CD4-positive, alpha-beta T cell treated with Interleukin-2 at 100 ng/mL for 4 hours (primary cell): Measurements from ENCODE around the gene KRTAP19-4.

ENCODE experiments used
- DNase-seq: peaks from one replicate; pipeline ENCODE4 v3.0.0-alpha.2; 2020; ENCODE audit warnings: low spot score

Gene KRTAP19-4

DNA sequence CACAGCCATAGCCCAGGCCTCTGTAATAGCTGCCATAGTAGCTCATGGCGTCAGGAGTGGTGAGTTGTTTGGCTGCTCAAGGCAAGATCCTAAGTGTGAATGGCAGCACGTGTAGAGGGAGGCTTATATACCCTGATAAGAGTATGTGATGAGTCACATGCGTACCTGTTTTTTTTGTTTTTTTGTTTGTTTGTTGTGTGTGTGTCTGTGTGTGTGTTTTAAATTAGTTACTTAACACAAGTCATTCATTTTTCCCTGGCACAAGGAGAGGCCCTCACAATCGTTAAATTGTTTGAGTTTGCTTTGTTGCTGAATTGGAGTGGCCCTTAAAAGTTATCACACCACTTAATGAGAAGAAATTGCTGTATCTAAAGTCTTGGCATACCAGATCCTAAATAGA, at the start of gene KRTAP19-4:
TSS of gene KRTAP19-4 (minus strand) at position 101 of the 400 bp plus-strand sequence. CDS start at position 46, 55 bp downstream.
- DNase-seq, result no peak

DNA sequence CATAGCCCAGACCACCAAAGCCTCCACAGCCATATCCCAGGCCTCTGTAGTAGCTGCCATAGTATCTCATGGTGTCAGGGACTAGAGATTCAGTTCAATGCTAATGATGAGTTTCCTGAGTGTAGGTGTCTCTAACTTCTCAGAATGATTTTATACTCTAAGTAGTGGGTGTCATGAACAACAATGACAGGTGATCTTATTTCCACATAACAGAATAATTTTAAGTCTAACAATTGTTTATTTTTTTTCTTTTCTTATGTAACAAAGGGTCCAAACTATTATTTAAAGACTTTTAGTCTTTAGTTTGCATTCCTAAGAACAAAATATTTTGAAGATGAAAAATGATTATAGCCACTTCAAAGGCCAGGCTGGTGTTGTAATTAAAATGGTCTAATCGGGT, 44.8 kb upstream of the KRTAP19-4 start, which contains the start of gene KRTAP19-6:
TSS of gene KRTAP19-6 (minus strand) at position 101 of the 400 bp plus-strand sequence. CDS start at position 70, 31 bp downstream.
- DNase-seq, result no peak

- no peak for DNase-seq
Measured at GRCh38 chr21:30518876-30519275, 21.9 kb upstream of the KRTAP19-4 start.

DNA sequence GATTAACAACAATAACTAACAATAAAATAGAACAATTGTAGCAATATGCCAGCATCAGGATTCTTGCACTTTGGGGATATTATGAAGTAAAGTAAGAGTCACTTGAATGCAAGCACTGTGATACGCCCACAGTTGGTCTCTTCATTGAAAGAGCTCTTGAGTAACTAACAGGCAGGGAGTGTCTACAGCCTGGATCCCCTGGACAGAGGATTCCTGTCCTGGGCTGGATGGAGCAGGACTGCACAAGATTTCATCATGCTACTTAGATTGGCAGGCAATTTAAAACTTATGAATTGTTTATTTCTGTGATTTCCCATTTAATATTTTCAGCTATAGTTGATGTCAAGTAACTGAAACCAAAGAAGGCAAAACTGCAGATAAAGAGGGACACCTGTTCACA, 18.7 kb upstream of the KRTAP19-4 start:
- no peak for DNase-seq

- peak; percentile 1 for DNase-seq
Measured at GRCh38 chr21:30505621-30506205, 8.7 kb upstream of the KRTAP19-4 start.

GRCh38 chr21:30502041-30502440, 5.1 kb upstream of the KRTAP19-4 start, which contains the start of gene KRTAP19-5:
Gene KRTAP19-5, minus strand, starts transcription at chr21:30502141. Its CDS starts 51 bp downstream, at chr21:30502090.
- DNase-seq, result no peak

DNA sequence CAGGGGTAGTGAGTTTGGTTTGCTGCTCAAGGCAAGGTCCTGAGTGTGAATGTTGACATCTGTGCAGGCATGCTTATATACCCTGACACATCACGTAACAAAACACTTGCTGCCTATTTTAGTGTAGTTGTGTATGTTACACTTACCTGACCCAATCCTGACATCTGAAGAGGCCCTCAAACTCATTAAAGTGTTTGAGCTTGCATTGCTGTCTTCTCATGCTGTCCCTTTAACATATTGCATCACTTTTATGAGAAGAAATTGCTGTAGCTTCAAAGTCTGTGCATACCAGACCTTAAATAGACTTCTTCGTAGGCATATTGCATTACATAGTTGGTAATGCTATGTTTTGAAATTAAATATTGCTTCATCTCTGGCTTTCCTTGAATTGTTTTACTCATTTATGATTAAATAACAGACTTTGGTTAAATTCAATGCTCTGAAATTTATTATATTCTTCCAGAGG, 5.0 kb downstream of the KRTAP19-4 start, which contains the start of gene KRTAP19-3:
TSS of gene KRTAP19-3 (minus strand) at position 51 of the 466 bp plus-strand sequence. CDS start 56 bp downstream, outside the sequence.
- DNase-seq, result no peak

DNA sequence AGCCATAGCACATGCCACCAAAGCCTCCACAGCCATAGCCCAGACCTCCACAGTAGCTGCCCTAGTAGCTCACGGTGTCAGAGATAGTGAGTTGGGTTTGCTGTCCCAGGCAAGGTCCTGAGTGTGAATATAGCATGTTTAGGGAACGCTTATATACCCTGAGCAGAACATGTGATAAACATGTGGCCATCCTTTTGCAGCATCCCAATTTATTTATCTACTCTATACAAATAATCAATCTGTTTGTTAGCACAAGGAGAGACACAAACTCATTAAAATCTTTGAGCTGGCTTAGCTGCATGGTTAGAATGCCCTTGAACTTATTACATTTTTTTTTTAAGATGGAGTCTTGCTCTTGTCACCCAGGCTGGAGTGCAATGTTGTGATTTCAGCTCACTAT, 9.6 kb downstream of the KRTAP19-4 start, which contains the start of gene KRTAP19-2:
TSS of gene KRTAP19-2 (minus strand) at position 101 of the 400 bp plus-strand sequence. CDS start at position 13, 88 bp downstream.
- no peak for DNase-seq

DNA sequence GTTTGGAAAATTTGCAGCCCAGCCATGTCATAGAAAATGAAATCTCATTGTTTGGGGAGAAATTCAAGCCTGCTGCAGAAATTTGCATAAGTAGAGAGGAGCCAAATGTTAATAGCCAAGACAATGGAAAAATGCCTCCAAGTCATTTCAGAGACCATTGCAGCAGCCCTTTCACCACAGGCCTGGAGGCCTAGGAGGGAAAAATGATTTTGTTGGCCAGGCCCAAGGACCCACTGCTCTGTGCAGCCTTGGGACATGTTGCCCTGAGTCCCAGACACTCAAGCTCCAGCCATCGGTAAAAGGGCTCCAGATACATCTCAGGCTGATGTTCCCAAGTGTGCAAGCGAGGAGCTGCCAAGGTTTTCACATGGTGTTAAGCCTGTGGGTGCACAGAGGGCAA, 10.8 kb downstream of the KRTAP19-4 start:
- no peak for DNase-seq

- no peak for DNase-seq
Measured at GRCh38 chr21:30482130-30482529, 14.8 kb downstream of the KRTAP19-4 start.

DNA sequence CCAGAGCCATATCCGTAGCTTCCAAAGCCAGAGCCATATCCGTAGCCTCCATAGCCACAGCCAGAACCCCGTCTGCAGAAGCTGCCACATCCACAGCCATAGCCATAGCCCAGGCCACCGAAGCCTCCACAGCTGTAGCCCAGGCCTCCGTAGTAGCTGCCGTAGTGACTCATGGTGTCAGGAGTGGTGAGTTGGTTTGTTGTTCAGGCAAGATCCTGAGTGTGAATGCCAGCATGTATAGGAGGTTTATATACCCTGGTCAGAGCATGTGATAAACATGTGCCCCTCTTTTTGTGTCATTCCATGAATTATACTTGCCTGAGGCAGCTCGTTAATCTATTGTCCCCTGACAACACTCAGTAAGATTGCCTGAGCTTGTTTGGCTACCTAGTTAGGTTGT, 16.8 kb downstream of the KRTAP19-4 start, which contains the start of gene KRTAP19-1:
TSS of gene KRTAP19-1 (minus strand) at position 223 of the 400 bp plus-strand sequence. CDS start at position 173, 50 bp downstream.
- DNase-seq, result no peak

DNA sequence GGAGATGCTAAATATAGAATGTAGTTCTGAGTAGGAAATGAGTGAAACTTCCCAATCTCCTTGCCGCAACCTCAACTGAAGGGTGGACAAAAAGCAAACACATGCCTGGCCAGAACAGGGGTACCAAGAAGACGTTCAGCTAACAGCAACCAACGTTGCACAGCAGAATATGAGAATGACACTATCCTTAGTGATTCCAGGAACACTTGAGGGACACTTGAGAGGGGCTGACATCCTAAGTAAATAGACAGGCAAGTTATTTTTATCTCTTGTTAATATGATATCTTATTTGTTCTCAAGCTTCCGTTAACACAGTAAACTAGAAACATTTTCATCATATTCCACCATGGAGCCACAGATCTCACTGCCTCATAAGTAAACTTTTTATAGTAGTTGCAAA, 17.7 kb downstream of the KRTAP19-4 start:
- no peak for DNase-seq

- no peak for DNase-seq
Measured at GRCh38 chr21:30478004-30478403, 19.0 kb downstream of the KRTAP19-4 start.

GRCh38 chr21:30468900-30469714, 27.9 kb downstream of the KRTAP19-4 start:
- DNase-seq, result no peak

GRCh38 chr21:30463713-30464112, 33.3 kb downstream of the KRTAP19-4 start:
- no peak for DNase-seq

GRCh38 chr21:30448514-30448913, 48.5 kb downstream of the KRTAP19-4 start:
- no peak for DNase-seq

GRCh38 chr21:30447056-30447455, 49.9 kb downstream of the KRTAP19-4 start:
- DNase-seq, result no peak
